Activated CD4-positive, alpha-beta T cell treated with anti-CD3 and anti-CD28 coated beads for 48 hours (primary cell): ENCODE measurements around the gene SLC10A7.
"Not testable (repeated sequence)": the region's sequence is repeated elsewhere in the genome, so short reads cannot be mapped to it uniquely, and the experiment has no call there.

Source experiments
- DNase-seq: peaks from one replicate; pipeline ENCODE4 v3.0.0-alpha.2; 2020

The SLC10A7 gene

DNA sequence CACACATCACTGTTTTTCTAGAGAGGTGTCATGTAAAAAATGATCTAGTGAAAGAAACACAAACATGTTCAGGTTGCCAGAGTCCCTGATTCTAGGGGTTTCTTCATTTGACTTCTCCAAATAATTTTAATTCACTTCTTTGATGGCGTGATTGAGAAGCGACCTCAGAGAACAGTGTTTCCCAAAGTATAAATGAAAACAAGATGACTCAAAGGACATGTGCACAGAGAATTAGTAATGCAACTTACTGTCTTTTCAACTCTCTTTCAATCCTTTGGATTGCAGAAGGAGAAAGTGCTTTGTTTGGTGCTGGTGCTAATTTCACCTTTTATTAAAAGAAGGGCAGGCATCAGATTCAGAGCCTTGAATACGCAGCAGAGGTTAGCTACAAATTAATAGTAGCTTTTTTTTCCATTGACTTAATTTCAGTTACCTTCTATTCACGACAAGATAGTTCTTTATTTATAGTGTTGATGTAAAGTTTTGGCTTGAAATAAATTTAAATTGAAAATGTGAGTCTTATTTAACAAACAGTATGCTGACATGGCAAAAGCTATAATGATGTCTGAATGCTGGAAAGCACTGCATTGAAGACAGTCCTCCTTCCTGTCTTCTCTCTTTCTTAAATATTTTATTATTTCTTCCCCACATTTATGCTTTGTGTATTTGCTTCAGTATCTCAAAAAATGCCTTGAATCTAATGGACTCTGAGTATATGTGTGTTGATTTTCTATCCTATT, 85.1 kb downstream of the SLC10A7 start:
- no peak for DNase-seq

DNA sequence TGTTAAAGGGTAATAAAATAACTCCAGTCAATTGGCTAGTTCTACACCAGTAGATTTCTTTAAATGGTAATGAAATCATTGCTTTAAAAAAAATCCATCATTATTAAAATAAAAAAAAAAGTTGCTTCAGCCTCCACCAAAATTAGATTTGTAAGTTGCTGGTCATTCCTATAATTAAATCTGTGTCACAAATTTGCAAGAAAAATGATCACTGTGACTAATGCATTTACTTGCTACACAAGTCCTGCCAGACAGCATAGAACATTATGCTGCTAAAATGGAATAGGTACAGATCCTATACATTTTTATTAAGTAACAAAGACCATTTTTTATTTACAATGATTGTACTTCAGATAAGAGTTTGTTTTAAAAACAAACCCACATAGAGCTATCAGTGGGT, 85.8 kb downstream of the SLC10A7 start:
- no peak for DNase-seq

DNA sequence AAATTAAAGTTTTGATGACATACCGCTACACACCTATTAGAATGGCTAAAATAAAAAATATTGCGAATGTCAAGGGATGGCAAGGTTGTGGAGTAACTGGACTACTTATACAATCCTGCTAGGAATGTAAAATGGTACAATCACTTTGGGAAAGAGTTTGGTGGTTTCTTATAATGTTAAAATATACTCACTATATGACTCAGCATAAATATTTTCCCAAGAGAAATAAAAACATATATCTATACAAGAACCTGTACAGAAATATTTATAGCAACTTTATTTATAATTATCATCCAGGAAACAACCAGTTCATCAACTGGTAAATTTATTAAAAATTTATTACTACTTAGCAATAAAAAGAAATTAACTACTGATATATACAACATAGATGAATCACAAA, 89.7 kb downstream of the SLC10A7 start:
- no peak for DNase-seq

DNA sequence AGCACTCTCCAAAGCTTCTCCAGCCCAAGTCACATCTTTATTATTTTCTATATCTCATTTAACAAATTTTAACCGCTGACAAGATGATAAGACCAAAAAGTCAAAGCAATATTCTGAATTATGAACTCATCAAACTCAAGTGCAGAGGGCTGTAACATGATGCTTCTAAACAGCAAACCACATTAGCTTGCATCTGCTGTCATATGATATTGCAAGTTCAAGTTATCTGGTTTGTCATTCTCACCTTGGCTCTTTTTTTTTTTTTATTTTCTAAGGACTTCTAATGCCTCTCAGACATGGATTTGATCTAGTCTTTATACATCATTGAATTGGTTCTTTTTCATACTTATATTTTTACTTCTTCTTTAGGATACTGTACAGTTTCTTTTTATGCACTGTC, 93.4 kb downstream of the SLC10A7 start:
- no peak for DNase-seq

DNA sequence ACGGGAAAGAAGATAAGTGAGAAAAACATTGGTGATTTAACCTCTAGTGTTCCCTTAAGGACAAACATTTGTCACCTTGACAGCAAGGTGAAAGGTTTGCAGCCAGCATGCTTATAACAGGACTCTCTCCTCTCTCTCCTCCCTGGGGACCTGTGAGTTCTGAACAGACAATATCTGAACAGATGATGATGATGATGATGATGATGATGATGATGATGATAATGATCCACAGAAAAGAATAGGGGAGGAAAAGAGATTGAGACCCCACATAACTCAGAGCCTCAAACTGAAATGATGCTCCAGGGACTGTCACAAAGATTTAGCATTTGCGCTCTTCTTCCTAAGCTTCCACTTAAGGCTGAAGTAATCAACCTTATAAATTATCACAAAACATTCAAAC, 103.9 kb downstream of the SLC10A7 start:
- DNase-seq = no peak

DNA sequence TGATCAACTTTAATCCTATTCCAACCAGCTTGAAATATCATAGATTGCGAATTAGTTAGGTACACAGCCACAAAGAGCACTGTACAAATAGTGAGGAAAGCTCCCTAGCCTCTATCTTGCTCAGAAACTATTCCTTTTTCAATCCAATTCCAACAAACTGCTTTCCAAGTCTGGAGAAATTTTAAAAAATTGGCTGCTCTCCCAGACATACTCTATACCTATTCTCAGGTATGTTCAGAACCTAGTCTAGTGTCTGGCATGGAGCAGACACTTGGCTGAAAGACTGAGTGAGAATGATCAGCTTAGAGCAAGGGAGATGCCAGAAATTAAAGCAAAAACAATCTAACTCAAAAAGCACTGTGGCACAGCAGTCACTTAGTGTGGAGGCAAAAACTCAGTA, 105.9 kb downstream of the SLC10A7 start:
- DNase-seq = no peak

DNA sequence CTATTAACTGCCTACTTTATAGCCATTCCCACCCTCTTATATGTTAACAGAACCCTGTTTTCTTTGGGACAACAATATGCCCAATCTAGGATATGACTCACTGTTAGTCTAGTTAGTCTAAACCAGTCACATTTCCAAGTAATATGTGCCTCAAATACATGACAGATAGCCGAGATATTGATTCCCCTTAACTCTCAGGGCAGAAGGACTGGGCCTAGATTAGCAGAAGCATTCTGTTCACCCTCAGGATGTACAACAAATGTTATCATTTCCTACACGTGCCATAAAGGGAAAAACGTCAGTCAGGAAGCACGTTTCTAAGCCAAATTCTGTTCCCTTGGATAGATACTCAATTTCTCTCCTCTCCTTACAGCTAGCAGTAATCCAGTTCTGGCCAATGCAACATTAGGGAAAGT, 114.1 kb downstream of the SLC10A7 start:
- DNase-seq = no peak

DNA sequence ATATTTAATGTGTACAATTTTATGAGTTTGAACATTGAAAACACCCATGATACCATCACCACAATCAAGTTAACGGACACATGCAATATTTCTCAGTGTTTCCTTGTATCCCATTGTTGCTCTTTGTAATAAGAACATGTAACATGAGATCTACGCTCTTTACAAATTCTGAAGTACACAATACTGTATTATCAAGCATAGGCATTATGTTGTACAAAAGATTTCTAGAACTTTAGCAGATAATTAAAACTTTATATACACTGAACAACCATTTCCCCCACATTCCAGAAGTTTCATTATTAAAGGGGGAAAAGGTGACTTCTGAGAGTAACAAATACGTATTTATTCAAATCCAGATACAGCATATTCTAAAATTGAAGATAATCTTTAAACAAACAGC, 114.5 kb downstream of the SLC10A7 start:
- DNase-seq = no peak

DNA sequence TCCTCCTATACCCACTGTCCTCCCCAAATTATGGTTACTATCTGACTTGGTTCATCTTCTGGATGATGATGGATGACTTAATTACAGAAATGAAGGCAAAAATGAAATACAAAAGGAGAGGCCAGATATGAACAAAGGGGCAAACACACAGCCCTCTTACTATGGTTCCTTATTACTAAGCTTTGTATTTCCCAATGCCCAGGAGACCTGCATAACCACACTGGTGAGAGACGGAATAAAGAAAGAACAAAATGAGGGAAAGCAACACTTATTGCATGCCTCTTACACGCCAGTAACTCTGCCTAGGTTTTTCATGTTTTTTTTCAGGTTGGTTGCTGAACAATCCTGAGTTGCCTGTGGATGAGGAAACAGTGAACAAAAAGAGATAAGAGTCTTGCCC, 120.5 kb downstream of the SLC10A7 start:
- no peak for DNase-seq

DNA sequence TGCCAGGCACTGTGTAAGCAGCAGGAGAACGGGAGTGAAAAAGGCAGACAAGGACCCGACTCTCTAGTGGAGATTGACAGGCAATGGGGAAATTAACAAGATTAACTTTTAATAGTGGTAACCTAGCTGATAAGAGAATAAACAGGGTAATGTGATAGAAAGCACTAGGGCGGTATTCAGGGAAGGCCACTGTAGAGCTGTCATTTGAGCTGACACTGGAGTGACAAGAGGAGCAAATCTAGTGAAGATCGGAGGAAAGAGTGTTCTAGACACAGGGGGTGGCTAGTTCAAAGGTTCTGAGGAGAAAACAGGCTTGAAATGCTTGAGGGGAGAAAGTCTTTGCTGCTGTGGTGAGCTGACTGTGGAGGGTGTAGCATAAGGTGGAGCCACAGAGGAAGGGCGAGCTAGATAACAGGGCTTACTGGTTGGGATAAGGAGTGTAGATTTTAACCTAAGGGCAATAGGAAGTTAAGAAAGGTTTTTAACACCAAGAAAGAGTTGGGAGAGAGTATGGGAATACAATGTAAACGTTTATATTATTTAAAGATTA, 122.8 kb downstream of the SLC10A7 start:
- DNase-seq = no peak

DNA sequence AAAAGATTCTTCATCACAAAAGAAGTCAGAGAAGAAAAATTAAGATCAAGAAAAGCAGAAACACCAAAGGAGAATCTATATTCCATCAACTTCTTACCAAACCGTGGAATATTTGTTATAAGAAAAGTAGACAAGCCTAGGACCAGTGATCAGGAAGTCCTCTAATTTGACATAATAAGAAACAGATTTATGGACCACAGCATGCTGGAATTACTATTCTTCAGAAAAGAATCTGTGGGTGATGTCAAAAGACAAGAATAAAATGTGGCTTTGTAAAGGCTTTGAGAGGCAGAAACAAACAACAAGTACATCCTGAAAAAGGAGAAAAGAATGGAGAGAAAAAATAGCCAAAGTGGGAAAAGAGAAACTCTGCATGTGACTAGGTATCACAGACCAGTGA, 123.3 kb downstream of the SLC10A7 start:
- DNase-seq = no peak

DNA sequence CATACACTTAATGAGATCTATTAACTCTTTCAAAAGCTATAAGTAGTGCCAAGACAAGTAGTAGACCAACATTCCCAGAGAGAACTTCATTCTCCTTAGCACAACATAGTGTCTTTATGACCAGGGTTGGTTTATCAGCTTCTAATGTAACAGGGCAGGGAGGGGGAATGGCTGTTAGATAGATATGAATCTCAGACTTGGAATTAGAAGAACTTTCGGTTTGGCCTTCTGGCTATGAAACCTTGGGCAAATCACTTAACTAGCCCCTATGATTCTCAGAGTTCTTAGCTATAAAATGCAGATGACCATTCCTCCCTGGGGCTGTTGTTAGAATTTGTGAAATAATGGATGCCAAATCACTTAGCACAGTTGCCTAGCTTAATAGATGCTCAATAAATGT, 132.2 kb downstream of the SLC10A7 start:
- DNase-seq = no peak

DNA sequence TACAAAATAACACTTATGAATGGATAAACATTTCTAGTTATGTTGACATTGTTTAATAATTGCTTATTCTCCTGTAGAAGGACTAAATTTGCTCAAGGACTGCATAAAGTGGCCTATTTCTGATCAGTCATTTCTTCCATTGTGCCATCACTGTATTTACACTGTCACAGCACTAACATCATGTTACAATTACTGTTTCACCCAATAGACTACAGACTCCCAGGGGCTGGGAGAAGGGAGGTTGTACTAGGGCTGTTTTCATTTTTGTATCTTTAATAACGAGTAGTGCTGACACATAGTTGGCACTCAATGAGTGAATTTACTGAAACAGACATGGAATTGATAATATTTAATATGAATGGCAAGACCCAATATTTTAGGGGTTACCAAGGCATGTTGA, 139.5 kb downstream of the SLC10A7 start:
- no peak for DNase-seq

DNA sequence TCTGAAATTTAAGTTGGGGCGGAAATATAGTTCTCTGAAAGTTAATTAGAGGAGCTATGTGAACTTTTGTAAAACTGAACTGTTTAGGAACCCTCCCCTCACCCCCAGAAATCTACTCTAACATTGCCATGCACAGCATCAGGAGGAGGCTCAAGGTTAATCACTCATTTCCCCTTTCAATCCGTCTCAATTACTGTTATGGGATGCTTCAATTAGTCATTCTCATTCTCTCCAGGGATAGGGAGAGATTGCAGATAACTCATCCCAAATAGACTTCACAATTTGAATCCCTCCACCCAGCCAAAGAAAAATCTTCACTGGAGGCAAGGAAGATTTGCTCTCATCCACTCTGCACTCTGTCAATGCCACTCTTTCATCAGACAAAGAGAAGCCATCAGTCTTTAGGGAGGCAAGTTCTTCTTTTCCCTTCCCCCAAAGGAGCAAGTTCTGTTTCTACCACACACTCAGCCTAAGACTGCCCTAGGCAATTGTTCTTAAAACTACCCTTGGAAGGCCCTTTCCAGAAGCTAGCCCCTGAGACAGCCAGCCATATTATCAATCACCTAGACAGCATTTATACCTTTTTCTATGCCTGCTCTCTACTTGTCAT, 140.4 kb downstream of the SLC10A7 start:
- no peak for DNase-seq

DNA sequence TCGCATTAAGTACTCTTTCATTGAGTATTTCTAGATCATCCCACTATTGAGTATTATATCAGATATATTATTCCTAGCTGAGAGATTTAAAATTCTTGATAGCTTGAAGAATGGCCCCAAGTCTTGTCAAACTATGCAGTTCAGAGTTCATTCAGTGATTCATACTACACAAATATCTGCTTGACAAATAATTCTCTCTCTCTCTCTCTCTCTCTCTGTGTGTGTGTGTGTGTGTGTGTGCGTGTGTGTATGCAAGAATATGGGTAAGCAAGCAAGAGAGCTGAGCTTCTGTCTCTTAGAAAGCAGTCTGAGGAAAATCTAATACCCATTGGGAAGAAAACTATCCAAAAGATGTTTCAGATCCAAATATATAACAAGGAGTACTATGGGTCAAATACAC, 142.0 kb downstream of the SLC10A7 start:
- DNase-seq = no peak

DNA sequence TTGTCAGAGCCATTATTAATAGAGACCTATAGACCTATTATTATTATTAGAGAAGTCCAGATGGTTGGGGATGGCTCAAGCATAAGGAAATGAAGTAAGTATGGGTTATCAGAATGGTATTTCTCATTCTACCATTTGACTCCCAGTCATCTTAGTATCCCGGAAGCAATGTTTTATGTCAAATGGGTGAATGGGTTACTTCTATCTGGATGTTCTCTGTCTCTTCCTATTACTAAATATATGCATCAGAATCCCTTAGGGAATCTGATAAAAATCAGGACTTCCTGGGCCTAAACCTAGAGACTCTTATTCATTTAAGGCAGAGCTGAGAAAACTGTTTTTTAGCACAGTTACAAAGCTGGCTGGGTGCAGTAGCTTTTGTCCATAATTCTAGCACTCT, 149.9 kb downstream of the SLC10A7 start:
- DNase-seq = no peak

DNA sequence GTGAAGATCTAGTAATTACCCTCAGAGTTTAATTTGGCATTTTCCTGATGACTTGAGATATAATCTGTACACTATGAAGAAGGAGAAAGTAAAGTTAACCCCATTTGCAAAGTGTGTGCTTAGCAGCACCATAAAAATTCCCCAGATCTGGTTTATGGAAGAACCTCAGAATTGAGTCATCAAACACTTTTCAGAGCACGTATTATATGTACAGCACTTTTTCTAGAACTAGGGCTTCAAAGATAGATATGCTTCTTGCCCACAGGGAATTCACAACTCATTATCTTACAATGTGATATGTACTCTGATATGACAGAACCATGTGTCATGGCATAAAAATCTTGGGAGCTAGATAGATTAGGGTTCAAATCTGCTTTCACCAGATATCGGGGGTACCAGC, 150.9 kb downstream of the SLC10A7 start:
- DNase-seq = no peak

DNA sequence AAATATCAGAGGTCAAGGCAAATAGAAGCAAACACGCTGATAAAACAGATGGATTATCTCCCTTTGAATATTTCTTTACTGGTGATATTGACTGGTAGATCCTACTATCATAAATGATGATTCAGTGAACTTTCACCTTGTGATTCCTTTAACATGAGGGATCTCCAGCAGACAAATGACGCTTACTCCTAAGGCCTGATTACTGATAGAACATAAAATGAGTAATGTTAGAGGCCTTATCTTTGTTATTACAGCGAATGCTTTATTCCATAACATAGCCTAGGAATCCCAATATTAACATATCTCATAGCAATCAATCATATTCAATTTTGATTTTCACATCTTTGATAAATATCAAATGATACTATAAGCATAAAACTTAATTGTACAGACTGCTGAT, 152.3 kb downstream of the SLC10A7 start:
- DNase-seq = no peak

DNA sequence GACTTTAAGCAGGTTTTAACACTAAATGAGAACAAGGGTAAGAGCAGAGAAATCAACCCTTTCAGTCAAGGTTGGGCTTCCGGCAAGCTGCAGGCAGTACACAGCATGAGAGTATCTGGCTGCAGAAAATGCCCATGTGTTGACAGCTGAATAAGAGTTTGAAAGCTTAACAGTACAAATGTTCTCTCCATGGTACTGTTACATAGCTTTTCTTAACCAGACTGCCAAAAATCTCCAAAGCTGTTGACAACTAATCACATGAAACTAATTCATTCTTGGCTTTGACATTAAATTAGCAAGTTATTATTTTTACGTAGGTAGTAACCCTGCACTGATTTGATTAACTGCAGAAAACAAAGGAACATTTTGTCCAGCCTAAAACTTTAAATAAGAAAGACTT, 153.5 kb downstream of the SLC10A7 start:
- no peak for DNase-seq

DNA sequence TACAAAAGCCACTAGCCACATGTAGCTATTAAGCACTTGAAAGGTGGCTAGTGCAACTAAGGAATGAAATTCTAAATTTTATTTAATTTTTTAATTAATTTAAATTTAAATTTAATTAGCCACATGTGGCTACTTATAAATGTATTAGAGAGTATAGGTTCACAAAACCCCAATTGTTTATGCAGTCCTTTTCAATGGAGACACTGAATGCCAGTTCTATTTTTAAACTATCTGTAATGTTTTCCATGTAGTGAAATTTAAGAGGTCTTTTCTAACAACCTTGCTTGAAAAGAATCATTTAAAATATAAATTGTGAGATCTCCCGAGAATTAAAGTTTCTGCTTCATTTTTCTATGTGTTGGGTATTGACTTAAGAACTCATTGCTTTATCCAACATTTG, 154.4 kb downstream of the SLC10A7 start:
- no peak for DNase-seq

DNA sequence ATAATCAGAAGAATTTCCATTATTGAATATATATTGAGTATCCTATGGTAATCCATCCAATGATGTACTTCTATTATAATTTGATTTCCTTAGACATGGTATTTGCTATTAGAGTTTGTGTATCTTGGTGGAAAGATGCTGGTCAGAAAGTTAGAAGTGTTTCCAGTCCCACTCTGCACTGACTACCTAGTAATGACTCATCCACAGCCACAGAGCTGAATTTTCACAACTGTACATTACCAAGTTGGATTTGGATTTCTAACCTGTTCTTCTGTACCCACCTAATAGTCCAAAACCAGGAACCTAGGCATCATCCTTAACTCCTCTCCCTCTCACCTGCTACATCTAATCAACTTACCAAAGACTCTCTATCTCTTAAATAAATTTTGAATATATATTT, 162.0 kb downstream of the SLC10A7 start:
- no peak for DNase-seq

DNA sequence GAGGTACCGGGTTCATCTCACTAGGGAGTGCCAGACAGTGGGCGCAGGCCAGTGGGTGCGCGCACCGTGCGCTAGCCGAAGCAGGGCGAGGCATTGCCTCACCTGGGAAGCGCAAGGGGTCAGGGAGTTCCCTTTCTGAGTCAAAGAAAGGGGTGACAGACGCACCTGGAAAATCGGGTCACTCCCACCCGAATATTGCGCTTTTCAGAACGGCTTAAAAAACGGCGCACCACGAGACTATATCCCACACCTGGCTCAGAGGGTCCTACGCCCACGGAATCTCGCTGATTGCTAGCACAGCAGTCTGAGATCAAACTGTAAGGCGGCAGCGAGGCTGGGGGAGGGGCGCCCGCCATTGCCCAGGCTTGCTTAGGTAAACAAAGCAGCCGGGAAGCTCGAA, 171.6 kb downstream of the SLC10A7 start:
- DNase-seq = not testable (repeated sequence)

DNA sequence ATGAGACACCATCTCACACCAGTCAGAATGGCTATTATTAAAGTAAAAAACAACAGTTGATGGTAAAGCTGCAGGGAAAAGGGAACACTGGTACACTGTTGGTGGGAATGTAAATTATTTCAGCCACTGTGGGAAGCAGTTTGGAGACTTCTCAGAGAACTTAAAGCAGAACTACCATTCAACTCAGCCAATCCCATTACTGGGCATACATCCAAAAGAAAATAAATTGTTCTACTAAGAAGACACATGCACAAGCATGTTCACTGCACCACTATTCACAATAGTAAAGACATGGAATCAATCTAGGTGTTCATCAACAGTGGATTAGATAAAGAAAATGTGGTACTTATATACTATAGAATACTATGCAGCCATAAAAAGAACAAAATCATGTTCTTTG, 172.4 kb downstream of the SLC10A7 start:
- no peak for DNase-seq

DNA sequence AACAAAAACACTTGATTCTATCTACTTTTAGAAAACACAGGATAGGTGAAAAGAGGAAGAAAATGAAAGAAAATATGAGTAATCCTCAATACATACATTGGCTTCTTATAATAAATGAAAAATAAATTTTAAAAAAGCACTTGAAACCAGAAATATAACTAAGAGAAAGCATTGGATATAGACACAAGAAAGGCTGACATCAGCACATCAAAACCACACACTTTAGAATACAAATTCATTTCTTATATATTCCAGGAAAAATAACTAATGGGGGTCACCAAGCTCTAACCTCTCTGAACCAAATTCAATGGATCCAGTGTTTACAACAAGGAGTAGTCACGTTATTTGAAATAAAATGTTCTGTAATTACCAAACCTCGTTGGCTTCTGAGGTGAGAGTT, 173.9 kb downstream of the SLC10A7 start:
- no peak for DNase-seq

DNA sequence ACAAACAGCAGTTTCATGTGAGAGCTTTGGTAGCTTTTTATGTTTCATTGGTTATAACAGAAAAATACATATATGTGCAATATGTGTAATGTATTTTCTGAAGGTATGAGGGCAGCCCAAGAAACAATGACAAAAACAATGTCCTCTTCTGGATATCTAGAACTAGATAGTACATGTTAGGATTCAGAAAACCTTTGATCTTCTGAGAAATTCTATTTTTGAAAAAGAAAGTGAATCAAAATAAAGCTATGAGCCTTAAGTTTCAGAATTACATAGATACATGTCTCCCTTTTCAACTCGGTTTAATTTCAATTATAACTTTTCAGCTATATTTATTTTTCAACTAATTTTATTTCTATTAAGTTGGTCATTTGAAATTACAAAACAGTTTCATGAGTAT, 175.5 kb downstream of the SLC10A7 start:
- DNase-seq = no peak
